Ovary (tissue), 9 donors: ENCODE results near the gene RAP1GAP2. TPM values are rescaled to one million over a fixed set of nuclear protein-coding genes. Genes with fewer than 3 reads are reported as not detected.

Source experiments
- DNase-seq, 5 donors: peaks; one replicate each; pipeline ENCODE4 v3.0.0-alpha.2; 2019 to 2020
- H3K27ac ChIP-seq, 2 donors: fragments of 200-600 bp; one replicate each; pipeline versions ENCODE4 v1.5.1 to v1.8.0; 2019 to 2022
- H3K27me3 ChIP-seq: fragments of 200-600 bp; one replicate; pipeline ENCODE4 v1.8.0; 2022
- H3K36me3 ChIP-seq: fragments of 200-600 bp; sonication (generic); one replicate; pipeline ENCODE4 v1.5.1; 2019
- H3K4me1 ChIP-seq: one replicate; pipeline ENCODE4 v1.8.1; 2013; ENCODE audit warnings: mild to moderate bottlenecking, moderate library complexity; ENCODE audit not compliant: insufficient read depth
- H3K4me3 ChIP-seq: fragments of 200-600 bp; sonication (generic); one replicate; pipeline ENCODE4 v1.5.1; 2017
- H3K9me3 ChIP-seq, 2 donors: fragments of 200-600 bp in 1 of 2; sonication (generic) in 1 of 2; one replicate each; pipeline versions ENCODE4 v1.5.1 to v1.8.1; 2013 to 2019; ENCODE audit warnings: mild to moderate bottlenecking in 1 of 2, moderate library complexity in 1 of 2
- EP300 ChIP-seq: sonication (generic); formaldehyde crosslinking; IDR thresholded peaks from one replicate; pipeline ENCODE4 v1.6.1; 2017; ENCODE audit warnings: antibody characterized with exemption
- POLR2A ChIP-seq: fragments of 450-650 bp; IDR thresholded peaks from one replicate; pipeline ENCODE4 v1.6.1; 2017; ENCODE audit warnings: antibody characterized with exemption, mild to moderate bottlenecking, moderate library complexity
- WGBS, 3 donors: extraction: QIAGEN DNeasy Blood & Tissue Kit in 1 of 3; methylation state at CpG; one replicate each; pipeline versions ENCODE4 v1.1.5 to v1.1.7; 2013 to 2017; 5-methylcytosine and 5-hydroxymethylcytosine counted together
- intact Hi-C, 4 donors: fragments of 100-400 bp; cut with DNase I; formaldehyde crosslinking; loops; one replicate each; pipeline versions ENCODE4 v1.11.0 to v1.15.1; 2022 to 2023
- polyA plus RNA-seq, 2 donors: library from polyadenylated mRNA; stranded (reverse); fragments of 200-250 nt in 1 of 2; fragments of 350-450 nt in 1 of 2; fragmentation: Illumina TruSeq in 1 of 2; extraction: RNeasy Lipid Tissue Mini Kit (QIAGEN cat#74804) in 1 of 2; gene quantifications; one replicate each; pipeline ENCODE4 v1.2.3, GENCODE V29; 2013 to 2014
- total RNA-seq, 7 donors: library from RNA; depleted of rRNA in 2 of 7; stranded (reverse); fragments of >200 nt in 2 of 7; fragmentation: NEBNext Ultra II Directional in 3 of 7; extraction: Animal tissue kit (Norgen Biotek cat#: 25700) in 3 of 7; gene quantifications; one replicate each; pipeline versions ENCODE4 v1.1.0 to v1.2.4, GENCODE V29; 2016 to 2023
- TF ChIP-seq, protein P1 (sequence below), 3 donors: fragments of 450-650 bp in 2 of 3; fragments of 200-600 bp in 1 of 3; IDR thresholded peaks; one replicate each; pipeline versions ENCODE4 v1.5.1 to v1.8.0; 2016 to 2022; ENCODE audit warnings: antibody characterized with exemption in 3 of 3, mild to moderate bottlenecking in 1 of 3
- donor health status: DM: no; HTN: no; CAD: no; lungs with moderate emphysema.
- donor health status: DM: no; HTN: no; CAD: no.
- donor health status: Bipolar disorder and iron deficiency.
- donor health status: DM: yes; HTN: yes; CAD: no.
- donor health status: DM: no; HTN: no; CAD: no.
- donor health status: DM: yes; HTN: yes; CAD: no.

RAP1GAP2 gene
- total and polyA plus RNA-seq, 9 donors = 4.3 to 15.4 (median 12.3) TPM

DNA sequence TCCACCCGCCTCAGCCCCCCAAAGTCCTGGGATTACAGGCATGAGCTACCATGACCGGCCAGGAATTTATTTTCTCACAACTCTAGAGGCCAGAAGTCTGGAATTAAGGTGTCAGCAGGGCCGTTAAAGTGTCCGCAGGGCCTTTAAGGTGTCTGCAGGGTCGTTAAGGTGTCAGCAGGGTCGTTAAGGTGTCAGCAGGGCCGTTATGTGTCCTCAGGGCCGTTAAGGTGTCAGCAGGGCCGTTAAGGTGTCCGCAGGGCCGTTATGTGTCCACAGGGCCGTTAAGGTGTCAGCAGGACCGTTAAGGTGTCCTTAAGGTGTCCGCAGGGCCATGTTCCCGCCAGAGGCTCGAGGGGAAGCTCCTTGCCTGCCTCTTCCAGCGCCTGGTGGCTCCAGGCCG, 125.2 kb downstream of the RAP1GAP2 start:
- H3K4me1 ChIP-seq = no peaks in the 10 kb centered on the region
- TF ChIP-seq, protein P1, sequence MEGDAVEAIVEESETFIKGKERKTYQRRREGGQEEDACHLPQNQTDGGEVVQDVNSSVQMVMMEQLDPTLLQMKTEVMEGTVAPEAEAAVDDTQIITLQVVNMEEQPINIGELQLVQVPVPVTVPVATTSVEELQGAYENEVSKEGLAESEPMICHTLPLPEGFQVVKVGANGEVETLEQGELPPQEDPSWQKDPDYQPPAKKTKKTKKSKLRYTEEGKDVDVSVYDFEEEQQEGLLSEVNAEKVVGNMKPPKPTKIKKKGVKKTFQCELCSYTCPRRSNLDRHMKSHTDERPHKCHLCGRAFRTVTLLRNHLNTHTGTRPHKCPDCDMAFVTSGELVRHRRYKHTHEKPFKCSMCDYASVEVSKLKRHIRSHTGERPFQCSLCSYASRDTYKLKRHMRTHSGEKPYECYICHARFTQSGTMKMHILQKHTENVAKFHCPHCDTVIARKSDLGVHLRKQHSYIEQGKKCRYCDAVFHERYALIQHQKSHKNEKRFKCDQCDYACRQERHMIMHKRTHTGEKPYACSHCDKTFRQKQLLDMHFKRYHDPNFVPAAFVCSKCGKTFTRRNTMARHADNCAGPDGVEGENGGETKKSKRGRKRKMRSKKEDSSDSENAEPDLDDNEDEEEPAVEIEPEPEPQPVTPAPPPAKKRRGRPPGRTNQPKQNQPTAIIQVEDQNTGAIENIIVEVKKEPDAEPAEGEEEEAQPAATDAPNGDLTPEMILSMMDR (IDR thresholded peaks at IDR 0.05) = no peak
- TF ChIP-seq EP300 (no peak), POLR2A (no peak)
- H3K4me3 ChIP-seq = no peak overlapping the region
- 56 to 60% (median 59%) methylated on average over 18 of the region's 18 CpGs for WGBS, 3 donors
- intact Hi-C loops = no loop called here
- no peaks in the 10 kb centered on the region for H3K9me3 ChIP-seq
- H3K27ac ChIP-seq = no peak overlapping the region
- no peaks in the 10 kb centered on the region for H3K27me3 ChIP-seq
- no peaks in the 10 kb centered on the region for H3K36me3 ChIP-seq
- no peak for DNase-seq

DNA sequence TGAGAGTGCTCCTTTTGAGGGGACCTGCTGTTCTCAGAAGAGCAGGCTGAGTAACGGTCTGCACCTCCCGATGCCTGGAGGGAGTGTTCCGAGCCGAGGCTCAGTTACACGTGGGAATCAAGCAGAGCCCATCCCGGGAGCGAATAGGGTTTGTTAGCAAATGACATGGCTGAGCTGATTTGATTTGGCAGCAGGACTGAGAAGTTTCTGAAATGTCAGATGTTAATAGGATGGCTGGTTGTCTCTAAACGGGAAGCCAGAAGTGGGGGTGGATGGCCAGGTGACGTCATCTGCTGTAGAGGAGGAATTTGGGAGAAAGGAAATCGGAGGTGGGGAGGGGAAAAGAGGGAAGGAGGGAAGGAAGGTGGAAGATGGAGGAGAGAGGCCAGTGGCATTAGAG, 128.0 kb downstream of the RAP1GAP2 start:
- TF ChIP-seq EP300 (no peak), POLR2A (no peak)
- TF ChIP-seq, protein P1 (IDR thresholded peaks at IDR 0.05) = no peak
- H3K27me3 ChIP-seq = no peaks in the 10 kb centered on the region
- DNase-seq = no peak
- WGBS, 3 donors = 3 to 10% (median 8%) methylated on average over 10 of the region's 10 CpGs
- intact Hi-C loops = no loop called here
- no peaks in the 10 kb centered on the region for H3K36me3 ChIP-seq
- no peak overlapping the region for H3K4me3 ChIP-seq
- no peak overlapping the region for H3K27ac ChIP-seq
- H3K4me1 ChIP-seq = no peaks in the 10 kb centered on the region
- H3K9me3 ChIP-seq = no peaks in the 10 kb centered on the region

DNA sequence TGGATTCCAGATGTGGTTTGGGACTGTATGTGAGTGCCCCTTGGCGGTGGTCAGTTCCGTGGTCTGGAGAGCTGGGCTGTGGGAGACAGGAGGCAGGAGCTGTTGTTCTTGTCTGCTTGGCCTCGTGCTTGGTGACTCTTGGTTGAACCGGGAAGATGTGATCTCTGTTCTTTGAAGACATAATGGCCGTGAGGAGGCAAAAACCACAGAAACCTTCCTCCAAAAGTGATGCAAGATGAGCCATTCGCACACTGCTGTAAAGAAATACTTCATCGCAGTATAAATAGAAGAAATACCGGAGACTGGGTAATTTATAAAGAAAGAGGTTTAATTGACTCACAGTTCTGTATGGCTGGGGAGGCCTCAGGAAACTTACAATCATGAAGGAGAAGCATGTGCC, 128.8 kb downstream of the RAP1GAP2 start:
- Histone ChIP-seq H3K27me3 (no peaks in the 10 kb centered on the region), H3K27ac (no peak overlapping the region), H3K9me3 (no peaks in the 10 kb centered on the region), H3K4me3 (no peak overlapping the region), H3K4me1 (no peaks in the 10 kb centered on the region), H3K36me3 (no peaks in the 10 kb centered on the region)
- no peak for TF ChIP-seq EP300
- no peak for TF ChIP-seq POLR2A
- TF ChIP-seq, protein P1 (IDR thresholded peaks at IDR 0.05) = no peak
- WGBS, 3 donors = 84 to 89% (median 86%) methylated on average over 8 of the region's 8 CpGs
- DNase-seq = no peak
- intact Hi-C loops = no loop called here

DNA sequence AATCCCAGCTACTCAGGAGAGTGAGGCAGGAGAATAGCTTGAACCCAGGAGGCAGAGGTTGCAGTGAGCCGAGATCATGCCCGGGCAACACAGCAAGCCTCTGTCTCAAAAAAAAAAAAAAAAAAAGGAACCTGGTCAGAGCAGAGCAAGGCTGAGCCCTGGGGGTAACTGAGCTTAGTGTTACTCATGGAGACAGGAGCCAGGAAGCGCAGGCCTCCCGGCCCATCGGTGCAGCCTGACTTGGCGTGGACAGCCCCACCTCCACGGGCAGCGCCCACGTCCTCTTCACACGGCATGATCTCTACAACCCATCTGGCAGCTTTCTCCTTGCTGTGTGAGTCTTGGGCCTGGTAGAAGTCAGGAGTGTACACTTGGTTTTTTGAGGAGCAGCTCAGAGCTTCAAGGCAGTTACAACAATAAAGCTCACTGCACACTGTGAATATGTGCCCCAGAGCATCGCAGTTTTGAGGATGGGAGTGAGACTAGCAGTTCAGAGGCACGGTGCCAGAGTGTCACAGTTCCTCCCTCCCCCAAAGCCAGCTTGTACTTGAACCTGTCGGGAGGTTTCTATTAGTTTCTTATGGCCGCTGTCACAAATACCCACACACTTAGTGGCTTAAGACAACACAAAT, 129.9 kb downstream of the RAP1GAP2 start:
- intact Hi-C loops = no loop called here
- Histone ChIP-seq H3K27me3 (no peaks in the 10 kb centered on the region), H3K4me1 (no peaks in the 10 kb centered on the region), H3K36me3 (no peaks in the 10 kb centered on the region), H3K9me3 (no peaks in the 10 kb centered on the region), H3K4me3 (no peak overlapping the region), H3K27ac (no peak overlapping the region)
- WGBS, 3 donors = 70 to 73% (median 72%) methylated on average over 14 of the region's 14 CpGs
- DNase-seq = no peak
- TF ChIP-seq, protein P1 (IDR thresholded peaks at IDR 0.05) = no peak
- TF ChIP-seq EP300 (no peak), POLR2A (no peak)
